DND-41 (cell line): ENCODE results near the gene DLX2.

Source experiments
- ATAC-seq: fragments of 200-7000 bp; cut with Tn5 transposase; 3 replicates; pipeline ENCODE4 v1.9.1; 2021; ENCODE audit warnings: low read depth; ENCODE audit not compliant: insufficient read depth
- DNase-seq: peaks from one replicate; pipeline ENCODE4 v3.0.0-alpha.2; 2020
- H2AFZ ChIP-seq: 2 replicates; pipeline ENCODE4 v1.6.0; 2012; ENCODE audit warnings: low read depth, low read length
- H3K27ac ChIP-seq: 2 replicates; pipeline ENCODE4 v1.5.1; 2012; ENCODE audit warnings: low read length, inconsistent platforms
- H3K27me3 ChIP-seq: fragments of 200-600 bp; sonication (generic); 2 replicates; pipeline ENCODE4 v1.6.0; 2012; ENCODE audit warnings: low read length, mild to moderate bottlenecking, inconsistent platforms; ENCODE audit not compliant: insufficient read depth, poor library complexity
- H3K36me3 ChIP-seq: 2 replicates; pipeline ENCODE4 v1.5.1; 2012; ENCODE audit warnings: low read length, inconsistent platforms; ENCODE audit not compliant: insufficient read depth
- H3K4me1 ChIP-seq: 2 replicates; pipeline ENCODE4 v1.5.1; 2012; ENCODE audit warnings: mild to moderate bottlenecking, low read length; ENCODE audit not compliant: insufficient read depth
- H3K4me2 ChIP-seq: 2 replicates; pipeline ENCODE4 v1.6.0; 2012; ENCODE audit warnings: mild to moderate bottlenecking, moderate library complexity, low read length, inconsistent platforms; ENCODE audit not compliant: insufficient read depth
- H3K4me3 ChIP-seq, 2 experiments: fragments of 200-600 bp in 1 of 2; shearing (Covaris generic) in 1 of 2; 2 replicates each; pipeline ENCODE4 v1.5.1; 2012 to 2016; ENCODE audit warnings: inconsistent platforms in 2 of 2, low read length in 2 of 2, mild to moderate bottlenecking in 2 of 2, low read depth in 1 of 2, moderate library complexity in 1 of 2
- H3K79me2 ChIP-seq: 2 replicates; pipeline ENCODE4 v1.6.0; 2012; ENCODE audit warnings: low read length, inconsistent platforms; ENCODE audit not compliant: insufficient read depth
- H3K9ac ChIP-seq: 2 replicates; pipeline ENCODE4 v1.6.0; 2012; ENCODE audit warnings: low read depth, mild to moderate bottlenecking, inconsistent platforms, low read length, moderate library complexity
- H3K9me3 ChIP-seq: 2 replicates; pipeline ENCODE4 v1.5.1; 2012; ENCODE audit warnings: low read length, moderate library complexity, mild to moderate bottlenecking, inconsistent platforms; ENCODE audit not compliant: insufficient read depth, severe bottlenecking
- H4K20me1 ChIP-seq: 2 replicates; pipeline ENCODE4 v1.6.0; 2012; ENCODE audit warnings: low read length; ENCODE audit not compliant: insufficient read depth
- CTCF ChIP-seq: IDR thresholded peaks from 2 replicates; pipeline ENCODE4 v1.5.1; 2012; ENCODE audit warnings: borderline replicate concordance, low read length, moderate library complexity, mild to moderate bottlenecking; ENCODE audit not compliant: poor library complexity, severe bottlenecking; ENCODE audit errors: extremely low read depth
- EZH2 ChIP-seq: IDR thresholded peaks from 3 replicates; pipeline ENCODE4 v1.6.1; 2012; ENCODE audit warnings: borderline replicate concordance, low read depth, mild to moderate bottlenecking, moderate library complexity, low read length, inconsistent platforms; ENCODE audit not compliant: severe bottlenecking

DLX2 gene

GRCh38 chr2:172089633-172090032 lies 13.1 kb downstream of the DLX2 start:
- no peak for DNase-seq
- Histone ChIP-seq H3K27me3 (peaks cover 17% of the 10 kb centered on the region), H3K9ac (no peak overlapping the region), H4K20me1 (no peaks in the 10 kb centered on the region), H2AFZ (no peak overlapping the region), H3K4me3 (no peak overlapping the region), H3K27ac (no peak overlapping the region), H3K79me2 (no peaks in the 10 kb centered on the region), H3K9me3 (no peaks in the 10 kb centered on the region), H3K4me1 (peaks cover 13% of the 10 kb centered on the region), H3K4me2 (no peak overlapping the region), H3K36me3 (peaks cover 8% of the 10 kb centered on the region)
- TF ChIP-seq CTCF, result no peak
- TF ChIP-seq EZH2, result no peak
- ATAC-seq, result no peak

GRCh38 chr2:172089005-172089504 lies 13.6 kb downstream of the DLX2 start:
- H3K9me3 ChIP-seq, result no peaks in the 10 kb centered on the region
- DNase-seq, result no peak
- no peak for ATAC-seq
- H3K4me1 ChIP-seq, result peaks cover 18% of the 10 kb centered on the region
- no peak overlapping the region for H3K9ac ChIP-seq
- no peak for TF ChIP-seq CTCF
- TF ChIP-seq EZH2, result no peak
- no peak overlapping the region for H3K4me2 ChIP-seq
- no peak overlapping the region for H3K4me3 ChIP-seq
- no peaks in the 10 kb centered on the region for H3K79me2 ChIP-seq
- no peaks in the 10 kb centered on the region for H4K20me1 ChIP-seq
- H3K36me3 ChIP-seq, result peaks cover 8% of the 10 kb centered on the region
- peaks cover 17% of the 10 kb centered on the region for H3K27me3 ChIP-seq
- no peak overlapping the region for H3K27ac ChIP-seq
- H2AFZ ChIP-seq, result no peak overlapping the region

GRCh38 chr2:172088245-172089004 lies 14.3 kb downstream of the DLX2 start:
- H3K27me3 ChIP-seq, result peaks cover 10% of the 10 kb centered on the region
- DNase-seq, result no peak
- no peak overlapping the region for H2AFZ ChIP-seq

More at GRCh38 chr2:172088245-172089004, 14.3 kb downstream of the DLX2 start:
- H4K20me1 ChIP-seq, result no peaks in the 10 kb centered on the region
- H3K27ac ChIP-seq, result no peak overlapping the region
- H3K4me1 ChIP-seq, result peaks cover 20% of the 10 kb centered on the region
- no peak for ATAC-seq
- H3K9me3 ChIP-seq, result no peaks in the 10 kb centered on the region
- no peak for TF ChIP-seq EZH2
- TF ChIP-seq CTCF, result no peak
- no peak overlapping the region for H3K4me3 ChIP-seq
- no peak overlapping the region for H3K4me2 ChIP-seq
- no peaks in the 10 kb centered on the region for H3K79me2 ChIP-seq
- H3K36me3 ChIP-seq, result peaks cover 8% of the 10 kb centered on the region
- no peak overlapping the region for H3K9ac ChIP-seq
